AG20443 (cell line): ENCODE measurements around the gene DIRAS3.
"Not testable (repeated sequence)": the region's sequence is repeated elsewhere in the genome, so short reads cannot be mapped to it uniquely, and the experiment has no call there.

Source experiments
- DNase-seq: peaks from one replicate; pipeline ENCODE4 v3.0.0; 2012; ENCODE audit warnings: low spot score, mixed read lengths

The DIRAS3 gene

DNA sequence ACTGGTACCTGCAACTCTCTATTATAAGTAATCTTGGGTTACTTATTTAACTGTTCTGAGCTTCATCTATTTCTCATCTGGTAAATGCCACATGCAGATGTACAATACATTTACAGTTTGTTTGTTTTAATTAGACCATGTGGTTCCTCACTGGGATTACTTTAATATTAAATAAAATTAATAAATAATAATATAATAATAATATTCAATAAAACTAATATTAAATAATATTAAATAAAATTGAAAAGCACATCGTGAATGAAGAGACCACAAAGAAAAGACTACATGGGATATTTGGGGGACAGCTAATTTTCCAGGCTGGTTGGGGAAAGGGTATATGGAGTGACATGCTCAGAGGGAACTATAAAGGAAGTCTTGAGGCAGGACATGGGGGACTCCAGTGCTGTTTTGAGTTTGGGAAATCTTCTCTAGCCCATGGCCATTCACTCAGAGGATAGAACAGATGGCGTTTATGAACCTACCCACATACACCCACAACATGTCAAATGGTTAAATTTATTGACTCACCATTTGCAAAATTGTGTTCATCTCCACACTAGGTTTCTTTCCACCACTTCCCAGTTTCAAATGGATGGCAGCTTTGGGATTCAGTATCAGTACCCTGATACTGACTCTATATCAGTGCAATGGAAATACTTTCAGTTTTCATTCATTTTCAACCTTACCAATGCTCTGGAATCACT lies 25.6 kb downstream of the DIRAS3 start:
- DNase-seq = no peak

DNA sequence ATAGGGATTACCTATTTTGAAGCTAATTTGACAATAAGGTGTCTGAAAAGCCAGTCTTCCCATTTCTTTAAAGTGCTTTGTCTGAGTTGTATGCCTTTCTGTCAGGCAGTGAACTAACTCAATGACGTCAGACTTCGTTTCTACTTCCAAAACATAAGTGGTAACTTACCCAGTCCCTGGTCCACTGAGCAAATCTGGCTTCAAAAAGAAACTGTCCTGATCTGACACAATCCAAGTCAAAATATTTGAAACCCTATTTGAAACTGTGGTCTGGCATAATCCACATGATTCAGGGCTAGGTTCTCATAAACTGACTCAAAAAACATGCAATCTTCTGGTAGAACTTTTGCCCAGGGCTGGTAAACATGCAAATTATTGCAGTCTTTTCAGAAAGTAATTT lies 34.0 kb downstream of the DIRAS3 start:
- peak; percentile 50 for DNase-seq

DNA sequence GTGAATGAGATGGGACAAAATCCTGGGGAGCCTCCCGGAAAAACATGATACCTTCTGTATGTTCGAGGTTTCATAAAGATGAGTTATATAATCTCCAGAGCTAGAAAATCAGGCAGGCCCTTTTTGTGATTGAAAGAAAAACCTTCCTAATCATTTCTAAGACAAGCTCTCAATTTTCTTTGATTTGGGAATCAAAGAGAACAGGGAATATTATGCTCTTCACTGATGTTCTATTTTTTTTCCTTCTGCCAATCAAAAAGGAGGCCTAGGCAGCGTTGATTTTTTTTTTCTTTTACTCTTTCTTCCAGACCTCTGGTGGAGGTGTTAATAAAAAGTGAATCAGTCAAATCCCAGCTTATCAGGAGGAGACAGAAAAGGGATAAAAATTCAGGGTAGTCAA lies 34.5 kb downstream of the DIRAS3 start:
- no peak for DNase-seq

DNA sequence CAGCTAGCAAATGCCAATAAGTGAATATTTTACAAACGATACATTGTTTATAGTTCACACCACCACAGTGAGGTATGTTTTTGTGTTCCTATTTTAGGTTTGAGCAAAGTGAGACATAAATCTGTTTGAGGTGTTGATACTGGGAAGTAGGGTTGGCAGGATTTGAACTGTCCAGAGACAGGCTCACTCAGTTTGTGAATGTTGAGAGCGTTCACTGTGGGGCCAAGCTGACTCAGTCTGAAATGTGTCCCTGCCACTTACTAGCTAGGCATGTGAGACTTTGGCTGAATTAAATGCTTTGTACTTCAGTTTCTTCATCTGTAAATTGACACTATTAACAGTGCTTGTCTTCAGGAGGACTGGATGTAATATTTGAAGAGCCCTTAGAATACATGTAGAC lies 35.1 kb downstream of the DIRAS3 start:
- peak; percentile 21 for DNase-seq

DNA sequence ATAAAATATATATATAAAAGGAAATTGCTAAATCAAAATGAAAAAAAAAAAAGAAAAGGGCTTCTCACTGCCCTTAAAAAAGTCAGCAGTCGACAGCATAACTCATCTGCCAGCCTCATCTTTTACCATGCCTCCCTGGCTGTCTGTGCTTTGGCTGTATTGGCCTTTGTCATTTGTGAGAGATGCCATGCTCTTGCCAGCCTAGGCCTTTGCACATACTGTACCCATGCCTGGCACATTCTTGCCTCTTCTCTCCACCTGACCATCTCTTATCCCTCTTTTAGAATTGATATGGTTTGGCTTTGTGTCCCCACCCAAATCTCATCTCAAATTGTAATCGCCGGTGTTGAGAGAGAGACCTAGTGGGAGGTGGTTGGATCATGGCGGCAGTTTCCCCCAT lies 37.1 kb downstream of the DIRAS3 start:
- no peak for DNase-seq

DNA sequence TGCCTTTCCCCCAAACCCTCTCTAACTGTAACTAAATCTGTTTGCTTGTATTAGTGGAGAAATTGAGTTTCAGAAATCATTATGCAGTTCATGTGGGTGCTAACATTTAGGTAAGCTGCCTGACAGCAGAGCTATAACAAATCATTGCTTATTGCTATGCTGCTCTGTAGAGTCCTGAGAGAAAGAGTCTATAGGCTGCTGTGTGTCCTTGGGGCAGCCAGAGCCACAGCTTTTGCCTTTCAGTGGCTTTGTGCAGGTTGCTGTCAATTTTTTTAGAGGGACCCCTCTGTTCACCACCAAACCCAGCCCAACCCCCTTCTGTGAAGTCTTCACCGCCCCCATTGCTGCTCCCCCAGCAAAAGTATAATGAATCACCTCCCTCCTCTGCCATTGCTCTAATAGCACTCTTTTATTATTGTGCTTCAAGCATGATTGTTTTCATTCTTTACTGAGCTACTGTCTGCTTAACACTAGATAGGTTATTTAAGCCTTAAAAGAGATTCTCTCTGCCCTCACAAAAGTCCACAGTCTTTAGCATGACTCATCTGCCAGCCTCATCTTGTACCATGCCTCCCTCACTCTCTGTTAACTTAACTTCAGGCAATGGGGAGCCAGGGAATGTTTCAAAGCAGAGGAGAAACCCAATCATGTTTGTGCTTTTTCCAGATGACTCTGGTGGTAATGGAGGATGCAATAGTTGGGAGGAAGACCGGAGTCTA lies 38.6 kb downstream of the DIRAS3 start:
- DNase-seq = no peak

DNA sequence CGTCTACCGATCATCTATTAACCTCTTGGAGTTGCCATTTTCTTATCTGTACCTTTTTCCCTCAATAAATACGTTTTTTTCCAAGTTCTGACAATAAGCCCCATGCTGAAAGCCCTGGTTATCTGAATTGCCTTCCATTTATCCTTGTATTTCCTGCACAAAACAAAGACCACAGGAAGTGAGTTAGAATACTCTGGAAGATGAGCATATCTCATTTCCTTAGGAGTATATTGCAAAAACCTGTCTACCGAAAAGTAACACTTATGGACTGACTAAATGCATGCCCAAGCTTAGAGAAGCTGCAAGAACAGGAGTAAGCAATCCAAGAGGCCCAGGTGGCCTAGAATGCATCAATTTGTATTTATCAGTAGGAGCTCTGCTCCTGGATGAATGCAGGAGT lies 39.9 kb downstream of the DIRAS3 start:
- DNase-seq = no peak

DNA sequence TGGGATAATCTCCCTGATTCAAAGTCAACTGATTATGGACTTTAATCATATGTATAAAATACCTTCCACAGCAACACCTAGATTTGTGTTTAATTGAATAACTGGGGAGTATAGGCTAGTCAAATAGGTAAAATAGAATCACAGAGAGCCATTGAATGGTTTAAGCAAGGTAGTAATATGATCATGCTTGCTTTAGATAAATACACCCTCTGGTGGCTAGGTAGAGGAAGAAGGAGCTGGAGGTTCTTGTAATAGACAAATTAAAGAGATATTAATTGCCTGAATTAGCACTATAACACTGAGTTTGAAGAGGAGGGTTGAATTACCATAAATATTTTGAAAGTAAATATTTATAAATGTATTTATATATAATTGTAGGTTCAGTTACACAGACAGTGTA lies 40.3 kb downstream of the DIRAS3 start:
- peak; percentile 25 for DNase-seq

DNA sequence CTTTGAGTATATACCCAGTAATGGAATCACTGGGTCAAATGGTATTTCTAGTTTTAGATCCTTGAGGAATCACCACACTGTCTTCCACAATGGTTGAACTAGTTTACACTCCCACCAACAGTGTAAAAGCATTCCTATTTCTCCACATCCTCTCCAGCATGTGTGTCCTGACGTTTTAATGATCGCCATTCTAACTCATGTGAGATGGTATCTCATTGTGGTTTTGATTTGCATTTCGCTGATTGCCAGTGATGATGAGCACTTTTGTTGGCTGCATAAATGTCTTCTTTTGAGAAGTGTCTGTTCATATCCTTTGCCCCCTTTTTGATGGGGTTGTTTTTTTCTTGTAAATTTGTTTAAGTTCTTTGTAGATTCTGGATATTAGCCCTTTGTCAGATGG lies 46.8 kb downstream of the DIRAS3 start:
- not testable (repeated sequence) for DNase-seq

DNA sequence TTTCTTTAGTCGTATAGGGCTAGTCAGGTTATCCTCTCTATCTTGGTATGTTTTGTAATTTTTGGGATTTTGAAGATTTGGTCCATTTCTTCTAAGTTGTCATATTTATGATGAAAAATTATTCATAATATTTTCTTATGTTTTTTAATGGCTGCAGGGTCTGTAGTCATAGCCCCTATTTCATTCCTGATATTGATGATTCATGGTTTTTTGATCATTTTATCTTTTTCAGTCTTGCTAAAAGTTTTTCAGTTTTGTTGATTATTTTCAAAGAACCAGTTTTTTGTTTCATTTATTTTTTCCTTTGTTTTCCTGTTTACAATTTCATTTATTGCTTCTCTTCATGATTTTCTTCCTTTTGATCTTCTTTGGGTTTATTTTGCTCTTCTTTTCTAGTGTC lies 50.2 kb downstream of the DIRAS3 start:
- DNase-seq = no peak

DNA sequence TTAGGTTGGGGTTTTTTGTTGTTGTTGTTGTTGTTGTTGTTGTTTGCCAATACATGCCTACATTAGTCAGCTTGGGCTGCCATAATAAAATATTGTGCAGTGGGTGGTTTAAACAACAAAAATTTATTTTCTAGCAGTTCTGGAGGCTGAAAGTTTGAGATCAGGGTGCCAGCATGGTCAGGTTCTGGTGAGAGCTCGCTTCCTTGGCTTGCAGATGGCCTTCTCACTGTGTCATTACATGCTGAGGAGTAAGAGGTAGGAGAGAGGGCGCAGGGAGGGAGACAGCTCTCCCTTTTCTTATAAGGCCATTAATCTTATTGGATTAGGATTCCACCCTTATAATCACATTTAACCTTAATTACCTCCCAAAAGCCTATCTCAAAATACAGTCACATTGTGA lies 52.7 kb downstream of the DIRAS3 start:
- DNase-seq = no peak
